Erythroblast (primary cell): ENCODE results near the gene ZNF609.

Experiments
- GATA1 ChIP-seq: IDR thresholded peaks from 2 replicates; pipeline ENCODE4 v1.6.1; 2011; ENCODE audit warnings: low read depth, mild to moderate bottlenecking, control low read depth, low read length, moderate library complexity
- POLR2A ChIP-seq: IDR thresholded peaks from 2 replicates; pipeline ENCODE4 v1.6.1; 2011; ENCODE audit warnings: mild to moderate bottlenecking, low read length

GRCh38 chr15:64525828-64526530, 65.6 kb downstream of the ZNF609 start:
- TF ChIP-seq POLR2A (no peak), GATA1 (no peak)
